CD4-positive, alpha-beta memory T cell (primary cell): ENCODE results near the gene SYCP2. TPM values are rescaled to one million over a fixed set of nuclear protein-coding genes. Genes with fewer than 3 reads are reported as not detected.
"Not testable (repeated sequence)": the region's sequence is repeated elsewhere in the genome, so short reads cannot be mapped to it uniquely, and the experiment has no call there.

ENCODE experiments used
- CTCF ChIA-PET: fragments of 350-600 bp; sonication (Branson Sonifier 250); formaldehyde crosslinking; loops from one replicate; lab custom pipeline; 2021; ENCODE audit warnings: inconsistent platforms; ENCODE audit not compliant: partially characterized antibody; lab: Charles Lee
- POLR2A ChIA-PET: fragments of 350-600 bp; sonication (Branson Sonifier 250); formaldehyde crosslinking; loops from one replicate; lab custom pipeline; 2021; ENCODE audit not compliant: partially characterized antibody; lab: Charles Lee
- DNase-seq, 5 donors: peaks; one replicate each; pipeline versions ENCODE4 v3.0.0 to v3.0.0-alpha.2; 2020 to 2022; ENCODE audit warnings: mixed read lengths in 1 of 5
- H3K27ac ChIP-seq: one replicate; pipeline ENCODE4 v1.7.0; 2013; ENCODE audit warnings: low read depth, low read length
- H3K27me3 ChIP-seq: 2 replicates; pipeline ENCODE4 v1.7.0; 2013; ENCODE audit warnings: mild to moderate bottlenecking, low read length, moderate library complexity; ENCODE audit not compliant: insufficient read depth
- H3K36me3 ChIP-seq: 2 replicates; pipeline ENCODE4 v1.7.0; 2013; ENCODE audit warnings: mild to moderate bottlenecking, low read length, moderate library complexity; ENCODE audit not compliant: insufficient read depth
- H3K4me1 ChIP-seq: 2 replicates; pipeline ENCODE4 v1.7.0; 2013; ENCODE audit warnings: mild to moderate bottlenecking, low read length, moderate library complexity; ENCODE audit not compliant: insufficient read depth
- H3K4me3 ChIP-seq, 2 donors: one replicate each; pipeline ENCODE4 v1.7.0; 2013; ENCODE audit warnings: low read length in 2 of 2, mild to moderate bottlenecking in 1 of 2
- H3K9me3 ChIP-seq, 2 donors: one replicate each; pipeline ENCODE4 v1.7.0; 2013; ENCODE audit warnings: low read length in 2 of 2, control low read depth in 1 of 2; ENCODE audit not compliant: control insufficient read depth in 1 of 2
- H3K27ac Mint-ChIP-seq, 7 donors: one replicate each; pipeline ENCODE4 v1.8.0; 2020 to 2021; ENCODE audit warnings: mixed read lengths in 7 of 7, mild to moderate bottlenecking in 6 of 7, inconsistent platforms in 3 of 7, moderate library complexity in 3 of 7
- H3K27me3 Mint-ChIP-seq, 2 donors: one replicate each; pipeline ENCODE4 v1.8.0; 2020 to 2021; ENCODE audit warnings: mixed read lengths in 2 of 2
- H3K36me3 Mint-ChIP-seq, 2 donors: one replicate each; pipeline ENCODE4 v1.8.0; 2020 to 2021; ENCODE audit warnings: mixed read lengths in 2 of 2, inconsistent platforms in 1 of 2, mild to moderate bottlenecking in 1 of 2
- H3K4me1 Mint-ChIP-seq, 4 donors: one replicate each; pipeline ENCODE4 v1.8.0; 2020 to 2021; ENCODE audit warnings: mixed read lengths in 4 of 4, mild to moderate bottlenecking in 1 of 4
- H3K4me3 Mint-ChIP-seq, 8 donors: one replicate each; pipeline ENCODE4 v1.8.0; 2020 to 2021; ENCODE audit warnings: mixed read lengths in 8 of 8, mild to moderate bottlenecking in 7 of 8, moderate library complexity in 6 of 8, inconsistent platforms in 3 of 8
- H3K9me3 Mint-ChIP-seq, 8 donors: one replicate each; pipeline ENCODE4 v1.8.0; 2020 to 2021; ENCODE audit warnings: mixed read lengths in 8 of 8, mild to moderate bottlenecking in 5 of 8, inconsistent platforms in 3 of 8, moderate library complexity in 1 of 8
- intact Hi-C: fragments of 100-400 bp; cut with micrococcal nuclease; formaldehyde crosslinking; loops from one replicate; pipeline ENCODE4 v1.15.1; 2023
- polyA plus RNA-seq, 2 donors: library from polyadenylated mRNA; unstranded; fragments of 300-500 nt; fragmentation: Illumina TruSeq; gene quantifications; one replicate each; pipeline ENCODE4 v1.2.3, GENCODE V29; 2021
- total RNA-seq, 2 experiments: library from RNA; stranded (reverse); gene quantifications; one replicate each; pipeline ENCODE4 v1.2.3, GENCODE V29; 2021

SYCP2 gene
- total and polyA plus RNA-seq, 4 experiments from 2014 or later = 0.91 to 5.4 (median 2.8) TPM

DNA sequence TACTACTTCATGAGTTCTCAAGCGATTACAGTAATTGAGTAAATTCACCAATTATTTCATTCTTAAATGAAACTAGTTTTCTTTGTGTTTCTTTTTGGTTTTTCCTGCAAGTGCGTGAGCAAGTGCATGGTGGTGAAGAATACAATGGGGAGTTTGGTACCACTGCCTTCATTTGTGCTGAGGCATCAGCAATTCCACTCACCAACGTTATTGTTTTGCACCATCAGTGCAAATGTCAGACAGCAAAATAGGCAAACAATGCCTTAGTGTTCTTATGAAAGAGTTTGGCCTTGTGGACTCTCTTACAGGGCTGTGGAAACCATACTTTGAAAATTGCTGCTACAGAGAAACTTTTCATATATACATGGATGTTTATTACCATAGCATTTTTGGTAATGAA, 33.0 kb upstream of the SYCP2 start:
- H3K4me3 Mint-ChIP-seq = no peak overlapping the region
- H3K4me1 Mint-ChIP-seq = no peaks in the 10 kb centered on the region
- no peaks in the 10 kb centered on the region for H3K4me1 ChIP-seq
- H3K36me3 ChIP-seq = no peaks in the 10 kb centered on the region
- H3K27ac Mint-ChIP-seq = no peak overlapping the region
- intact Hi-C loops = no loop called here
- H3K4me3 ChIP-seq = no peak overlapping the region
- ChIA-PET CTCF (no interaction called here), POLR2A (no interaction called here)
- H3K36me3 Mint-ChIP-seq = no peaks in the 10 kb centered on the region
- no peak for DNase-seq
- no peaks in the 10 kb centered on the region for H3K27me3 ChIP-seq
- H3K27ac ChIP-seq = no peak overlapping the region
- peaks cover 0 to 1% of the 10 kb centered on the region in 2 donors for H3K27me3 Mint-ChIP-seq
- H3K9me3 Mint-ChIP-seq = no peaks in the 10 kb centered on the region
- no peaks in the 10 kb centered on the region for H3K9me3 ChIP-seq

DNA sequence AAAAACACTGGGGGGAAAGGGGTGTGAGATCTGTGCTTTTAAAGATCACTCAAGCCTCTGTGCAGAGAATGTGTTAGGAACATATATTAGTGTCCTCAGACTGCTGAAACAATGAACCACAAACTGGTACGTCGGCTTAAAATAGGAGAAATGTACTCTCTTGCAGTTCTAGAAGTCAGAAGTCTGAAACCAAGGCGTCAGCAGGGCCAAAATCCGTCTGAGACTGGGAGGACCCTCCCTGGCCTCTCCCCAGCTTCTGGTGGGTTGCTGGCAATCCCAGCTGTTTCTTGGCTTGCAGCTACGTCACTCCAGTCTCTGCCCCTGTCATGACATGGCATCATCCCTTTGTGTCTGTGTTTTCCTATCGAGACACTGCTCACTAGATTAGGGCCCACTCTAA, 28.7 kb upstream of the SYCP2 start:
- no peak overlapping the region for H3K4me3 Mint-ChIP-seq
- intact Hi-C loops = no loop called here
- H3K36me3 Mint-ChIP-seq = peaks cover 2 to 14% of the 10 kb centered on the region in 2 donors
- Histone ChIP-seq H3K27ac (no peak overlapping the region), H3K4me3 (no peak overlapping the region), H3K4me1 (no peaks in the 10 kb centered on the region), H3K9me3 (no peaks in the 10 kb centered on the region), H3K36me3 (no peaks in the 10 kb centered on the region), H3K27me3 (no peaks in the 10 kb centered on the region)
- no peak overlapping the region for H3K27ac Mint-ChIP-seq
- CTCF ChIA-PET = interaction anchor here (1.0 kb wide), 1 partner anchor 9 kb away, joined by 3 read pairs; no protein-coding TSS in a partner anchor
- no peak for DNase-seq
- no peaks in the 10 kb centered on the region for H3K4me1 Mint-ChIP-seq
- H3K27me3 Mint-ChIP-seq = no peaks in the 10 kb centered on the region
- POLR2A ChIA-PET = no interaction called here
- no peaks in the 10 kb centered on the region for H3K9me3 Mint-ChIP-seq

DNA sequence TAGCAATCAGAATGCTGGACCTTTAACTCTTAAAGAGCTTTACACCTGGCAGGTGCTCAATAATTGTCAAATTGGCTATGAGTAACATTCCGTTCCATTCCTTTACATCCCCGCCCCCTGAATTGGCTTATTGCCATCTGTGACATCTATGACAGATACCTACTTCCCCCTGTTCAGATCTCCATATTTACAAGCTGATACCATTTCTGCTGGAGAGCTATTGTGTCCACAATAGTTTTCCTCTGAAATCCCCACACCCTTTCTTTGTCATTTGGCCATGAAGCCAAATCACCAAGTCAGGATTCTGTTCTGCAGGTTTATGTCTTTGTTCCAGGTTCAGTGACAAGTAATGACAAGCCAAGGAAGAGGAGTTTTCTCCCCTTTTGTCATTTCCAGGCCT, 28.0 kb upstream of the SYCP2 start:
- ChIA-PET CTCF (no interaction called here), POLR2A (no interaction called here)
- Mint-ChIP-seq H3K9me3 (no peaks in the 10 kb centered on the region), H3K27me3 (no peaks in the 10 kb centered on the region), H3K27ac (no peak overlapping the region), H3K36me3 (peaks cover 2 to 14% of the 10 kb centered on the region in 2 donors), H3K4me3 (no peak overlapping the region), H3K4me1 (no peaks in the 10 kb centered on the region)
- H3K4me1 ChIP-seq = no peaks in the 10 kb centered on the region
- no peak overlapping the region for H3K4me3 ChIP-seq
- DNase-seq = no peak
- intact Hi-C loops = no loop called here
- H3K27me3 ChIP-seq = no peaks in the 10 kb centered on the region
- H3K36me3 ChIP-seq = no peaks in the 10 kb centered on the region
- H3K9me3 ChIP-seq = no peaks in the 10 kb centered on the region
- no peak overlapping the region for H3K27ac ChIP-seq

DNA sequence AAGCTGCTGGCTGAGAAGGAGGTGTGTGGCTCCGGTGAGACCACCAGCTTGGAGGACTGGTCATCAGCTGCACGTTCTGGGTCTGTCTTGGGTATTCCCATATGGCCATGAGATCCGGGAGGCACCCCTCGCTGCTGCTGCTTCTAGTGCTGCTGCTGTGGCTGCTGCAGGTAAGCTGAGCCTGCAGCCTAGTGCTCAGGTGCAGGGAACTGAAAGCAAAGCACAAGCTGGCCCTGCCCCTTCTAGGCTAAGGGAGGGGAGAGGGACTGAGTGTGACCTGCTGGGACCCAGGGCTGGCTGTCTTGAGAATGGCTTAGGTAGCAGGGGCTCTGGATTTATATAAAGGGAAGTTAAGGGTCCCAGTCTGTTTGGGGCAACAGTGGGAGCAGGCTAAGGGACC, 25.2 kb upstream of the SYCP2 start:
- Mint-ChIP-seq H3K27ac (no peak overlapping the region), H3K4me3 (no peak overlapping the region), H3K9me3 (no peaks in the 10 kb centered on the region), H3K27me3 (no peaks in the 10 kb centered on the region), H3K4me1 (no peaks in the 10 kb centered on the region), H3K36me3 (peaks cover 2 to 14% of the 10 kb centered on the region in 2 donors)
- Histone ChIP-seq H3K4me3 (no peak overlapping the region), H3K27ac (no peak overlapping the region), H3K36me3 (no peaks in the 10 kb centered on the region), H3K9me3 (no peaks in the 10 kb centered on the region), H3K4me1 (no peaks in the 10 kb centered on the region), H3K27me3 (no peaks in the 10 kb centered on the region)
- POLR2A ChIA-PET = no interaction called here
- intact Hi-C loops = no loop called here
- CTCF ChIA-PET = interaction anchor here (0.9 to 1.3 kb wide), 2 partner anchors 9 to 18 kb away, joined by 3 to 4 read pairs; partner anchors contain the start of genes FAM217B and PPP1R3D
- DNase-seq = no peak

DNA sequence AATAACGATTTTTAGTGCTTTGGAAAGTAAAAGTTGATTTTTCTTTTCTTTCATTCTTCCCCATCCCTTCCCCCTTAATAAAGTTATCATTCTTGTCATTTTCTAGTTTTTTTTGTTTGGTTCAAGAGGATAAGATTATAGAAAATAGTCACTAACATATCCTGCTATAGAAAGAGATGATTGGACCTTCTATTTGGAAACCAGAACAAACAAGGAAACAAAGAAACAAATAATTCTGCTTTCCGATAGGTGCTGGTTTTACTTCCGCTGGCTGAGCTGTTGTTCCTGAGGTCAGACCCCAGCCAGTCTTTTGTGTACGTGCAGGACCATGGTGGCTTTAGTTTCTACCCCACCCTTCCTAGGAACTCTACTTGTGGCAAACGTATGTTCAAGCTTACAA, 24.7 kb upstream of the SYCP2 start, which contains the start of gene CDH26:
Gene CDH26 (plus strand): TSS at position 301 of the 400 bp plus-strand sequence. CDS start 304 bp downstream, outside the sequence.
- CTCF ChIA-PET = interaction anchor here (0.9 to 1.3 kb wide), 2 partner anchors 9 to 17 kb away, joined by 3 to 4 read pairs; partner anchors contain the start of genes FAM217B and PPP1R3D
- peak within 1 kb of the TSS in 1 of 7 donors; percentile 27 for H3K27ac Mint-ChIP-seq
- Histone ChIP-seq H3K9me3 (no peaks in the 10 kb centered on the region), H3K27ac (no peak within 1 kb of the TSS), H3K36me3 (no peaks in the 10 kb centered on the region), H3K4me1 (no peaks in the 10 kb centered on the region), H3K27me3 (no peaks in the 10 kb centered on the region), H3K4me3 (no peak within 1 kb of the TSS)
- no peak within 1 kb of the TSS for H3K4me3 Mint-ChIP-seq
- no peaks in the 10 kb centered on the region for H3K27me3 Mint-ChIP-seq
- no peaks in the 10 kb centered on the region for H3K4me1 Mint-ChIP-seq
- POLR2A ChIA-PET = no interaction called here
- peaks cover 2 to 14% of the 10 kb centered on the region in 2 donors for H3K36me3 Mint-ChIP-seq
- H3K9me3 Mint-ChIP-seq = no peaks in the 10 kb centered on the region
- intact Hi-C loops = no loop called here
- DNase-seq = no peak

DNA sequence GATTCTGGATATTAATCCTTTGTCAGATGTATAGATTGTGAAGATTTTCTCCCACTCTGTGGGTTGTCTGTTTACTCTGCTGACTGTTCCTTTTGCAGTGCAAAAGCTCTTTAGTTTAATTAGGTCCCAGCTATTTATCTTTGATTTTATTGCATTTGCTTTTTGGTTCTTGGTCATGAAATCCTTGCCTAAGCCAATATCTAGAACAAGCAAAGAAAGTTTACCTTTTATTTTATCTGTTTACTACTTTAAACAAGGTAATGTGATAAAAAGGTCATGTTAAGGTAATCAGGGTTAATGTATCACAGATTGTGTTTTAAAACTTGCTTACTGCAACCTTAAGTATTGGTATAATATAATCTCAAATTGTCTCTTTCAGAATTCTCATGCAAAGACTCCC, 24.1 kb upstream of the SYCP2 start:
- H3K4me1 ChIP-seq, POLR2A ChIA-PET, H3K27me3 Mint-ChIP-seq, H3K36me3 ChIP-seq, H3K4me3 ChIP-seq, H3K27ac ChIP-seq, H3K9me3 Mint-ChIP-seq, H3K27me3 ChIP-seq, H3K9me3 ChIP-seq, DNase-seq, H3K4me3 Mint-ChIP-seq, H3K4me1 Mint-ChIP-seq, intact Hi-C loops: not testable (repeated sequence)
- H3K27ac Mint-ChIP-seq = peak overlapping the region in 1 of 7 donors; percentile 27
- peaks cover 3 to 14% of the 10 kb centered on the region in 2 donors for H3K36me3 Mint-ChIP-seq
- CTCF ChIA-PET = interaction anchor here (1.3 kb wide), 1 partner anchor 17 kb away, joined by 4 read pairs; the partner anchor contains the start of genes FAM217B and PPP1R3D

DNA sequence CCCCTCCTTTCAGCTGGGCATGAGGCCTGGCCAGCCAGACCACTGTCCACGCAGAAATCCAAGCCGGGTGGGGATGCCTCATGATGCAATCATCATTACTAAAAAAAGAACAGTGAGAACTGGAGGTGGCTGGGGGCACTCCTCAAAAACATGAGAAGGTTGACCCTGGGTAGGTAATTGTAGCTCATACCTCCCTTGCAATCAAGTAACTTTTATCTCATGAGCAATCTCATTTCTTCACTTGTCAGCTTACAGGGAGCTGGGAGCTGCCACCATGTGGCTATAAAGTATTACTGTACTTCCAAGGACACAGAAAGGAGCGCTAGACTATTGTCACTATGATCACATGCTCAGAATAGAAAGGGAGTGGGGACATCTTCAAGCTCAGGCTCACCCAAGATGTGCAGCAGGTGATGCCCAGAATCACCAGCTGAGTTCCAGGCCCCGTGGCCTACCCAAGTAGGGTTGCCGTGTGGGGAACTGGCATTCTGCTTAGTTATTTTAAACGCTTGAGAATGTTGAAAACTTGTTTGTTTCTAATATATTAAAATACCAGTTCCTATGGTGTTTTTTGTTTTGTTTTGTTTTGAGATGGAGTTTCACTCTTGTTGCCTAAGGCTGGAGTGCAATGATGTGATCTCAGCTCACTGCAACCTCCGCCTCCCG, 21.8 kb upstream of the SYCP2 start:
- intact Hi-C loops = no loop called here
- ChIA-PET CTCF (interaction anchor here (1.1 to 2.5 kb wide), 2 partner anchors 15 to 21 kb away, joined by 3 to 13 read pairs; partner anchors contain the start of genes FAM217B, PPP1R3D and SYCP2), POLR2A (no interaction called here)
- H3K4me1 Mint-ChIP-seq = no peaks in the 10 kb centered on the region
- no peaks in the 10 kb centered on the region for H3K36me3 ChIP-seq
- H3K4me3 ChIP-seq = no peak overlapping the region
- no peaks in the 10 kb centered on the region for H3K9me3 ChIP-seq
- H3K27ac Mint-ChIP-seq = peak overlapping the region in 2 of 7 donors; percentile 61 to 63
- H3K27me3 Mint-ChIP-seq = no peaks in the 10 kb centered on the region
- peak in 1 of 5 donors; percentile 0 for DNase-seq
- no peaks in the 10 kb centered on the region for H3K4me1 ChIP-seq
- no peak overlapping the region for H3K4me3 Mint-ChIP-seq
- H3K9me3 Mint-ChIP-seq = no peaks in the 10 kb centered on the region
- no peaks in the 10 kb centered on the region for H3K27me3 ChIP-seq
- H3K27ac ChIP-seq = no peak overlapping the region
- H3K36me3 Mint-ChIP-seq = peaks cover 5 to 9% of the 10 kb centered on the region in 2 donors
